GM21367 (cell line): ENCODE results near the gene ZNF81.
"Not testable (repeated sequence)": the region's sequence is repeated elsewhere in the genome, so short reads cannot be mapped to it uniquely, and the experiment has no call there.

Experiments
- ATAC-seq: cut with Tn5 transposase; IDR thresholded peaks from one replicate; pipeline ENCODE4 v1.9.1; 2021; ENCODE audit not compliant: unreplicated experiment

The ZNF81 gene

DNA sequence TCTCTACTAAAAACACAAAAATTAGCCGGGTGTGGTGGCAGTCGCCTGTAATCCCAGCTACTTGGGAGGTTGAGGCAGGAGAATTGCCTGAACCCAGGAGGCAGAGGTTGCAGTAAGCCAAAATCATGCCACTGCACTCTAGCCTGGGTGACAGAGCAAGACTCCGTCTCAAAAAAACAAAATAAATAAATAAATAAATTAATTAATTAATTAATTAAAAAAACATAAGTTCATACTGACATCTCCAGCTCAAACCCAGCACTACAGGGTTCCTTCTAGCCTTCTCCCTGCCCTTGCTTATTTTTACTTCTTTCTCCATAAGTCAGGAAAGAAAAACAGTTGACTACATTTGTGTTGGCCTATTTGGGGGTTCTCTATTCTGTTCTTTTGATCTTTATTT, 95.3 kb downstream of the ZNF81 start:
- ATAC-seq, result not testable (repeated sequence)

DNA sequence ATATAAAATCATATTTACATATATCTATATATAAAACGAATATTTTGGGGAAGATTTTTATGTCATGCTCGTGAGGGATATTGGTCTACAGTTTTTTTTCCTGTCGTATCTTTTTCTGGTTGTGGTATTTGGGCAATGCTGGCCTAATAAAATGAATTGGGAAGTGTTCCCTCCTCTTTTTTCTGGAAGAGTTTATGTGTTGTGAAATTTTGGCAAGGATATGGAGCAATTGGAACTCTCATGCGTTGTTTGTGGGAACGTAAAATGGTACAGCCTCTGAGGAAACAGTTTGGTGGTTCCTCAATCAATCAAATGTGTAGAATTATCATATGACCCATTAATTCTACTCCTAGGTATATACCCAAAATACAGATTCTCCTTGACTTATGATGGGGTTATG, 97.2 kb downstream of the ZNF81 start:
- ATAC-seq, result no peak

DNA sequence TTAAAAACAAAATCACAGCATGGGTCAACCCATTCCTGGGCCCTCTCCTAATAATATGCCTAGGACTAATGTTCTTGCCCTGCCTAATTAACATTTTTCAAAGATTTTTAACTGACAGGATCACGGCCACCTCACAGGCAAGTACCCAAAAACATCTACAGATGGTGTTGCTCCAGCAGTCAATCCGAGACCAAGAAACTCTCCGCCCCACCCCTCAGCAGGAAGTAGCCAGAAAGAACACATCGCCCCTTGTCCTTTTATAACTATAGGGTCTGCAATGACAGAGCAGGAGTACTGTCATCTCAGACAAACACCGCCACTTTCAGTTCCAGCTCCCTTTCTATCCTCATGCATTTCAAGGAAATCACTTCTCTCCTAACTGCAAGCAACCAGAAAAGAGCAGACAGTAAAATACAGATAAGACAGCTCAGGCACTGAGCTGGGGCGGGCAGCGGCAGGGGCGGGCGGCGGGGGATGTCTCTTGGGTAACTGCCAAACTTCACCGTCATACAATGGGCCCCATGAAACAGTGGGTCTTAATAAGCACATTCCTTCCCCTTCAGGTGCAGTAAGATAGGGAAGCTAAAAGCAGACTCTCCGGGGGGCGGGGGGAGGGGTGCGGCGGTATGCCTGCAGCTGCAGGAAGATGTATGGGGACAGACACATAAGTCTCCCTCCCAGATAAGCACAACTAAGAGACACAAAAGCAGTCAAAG, 99.7 kb downstream of the ZNF81 start:
- no peak for ATAC-seq

DNA sequence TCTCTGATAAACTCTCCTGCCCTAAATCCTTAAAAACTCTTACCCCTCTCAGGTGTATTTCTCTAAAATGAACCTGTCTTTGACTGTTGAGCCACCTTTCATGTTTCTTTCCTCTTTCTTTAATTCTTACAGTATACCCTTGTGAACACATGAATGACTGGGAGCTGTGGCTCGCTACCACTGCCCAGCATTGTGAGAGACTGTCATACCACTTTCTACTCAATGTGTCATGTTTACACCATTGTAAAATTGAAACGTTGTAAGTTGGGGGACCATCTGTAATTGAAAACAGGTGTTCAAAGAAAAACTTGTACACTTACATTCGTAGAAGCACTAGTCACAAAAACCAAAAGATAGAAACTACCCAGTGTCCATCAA, 100.2 kb downstream of the ZNF81 start:
- no peak for ATAC-seq

DNA sequence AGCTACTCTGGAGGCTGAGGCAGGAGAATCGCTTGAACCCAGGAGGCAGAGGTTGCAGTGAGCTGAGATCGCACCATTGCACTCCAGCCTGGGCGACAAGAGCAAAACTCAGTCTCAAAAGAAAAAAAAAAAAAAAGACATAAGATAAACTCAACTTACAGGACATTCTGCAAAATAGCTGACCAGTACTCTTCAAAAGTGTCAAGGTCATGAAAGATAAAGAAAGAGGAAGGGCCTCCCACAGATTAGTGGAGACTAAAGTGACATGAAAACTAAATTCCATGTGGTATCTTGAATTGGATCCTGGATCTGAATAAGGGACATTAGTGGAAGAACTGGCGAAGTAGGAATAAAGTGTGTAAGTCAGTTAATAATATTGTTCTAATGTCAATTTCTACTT, 103.7 kb downstream of the ZNF81 start:
- no peak for ATAC-seq

DNA sequence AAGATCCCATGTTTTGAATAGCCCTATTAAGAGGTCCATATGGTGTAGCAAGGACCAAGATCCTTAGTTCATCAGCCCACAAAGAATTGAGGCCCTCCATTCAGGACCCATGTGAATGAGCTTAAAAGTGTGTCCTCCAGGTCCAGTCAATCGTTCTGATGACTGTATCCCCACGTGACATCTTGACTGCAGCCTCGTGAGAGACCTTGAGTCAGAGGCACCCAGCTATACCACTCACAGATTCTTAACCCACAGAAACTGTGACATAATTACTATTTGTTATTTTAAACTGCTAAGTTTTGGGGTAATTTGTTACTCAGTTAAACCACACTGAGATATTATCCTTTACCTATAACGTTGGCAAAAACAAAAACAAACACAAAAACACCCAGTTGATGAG, 104.7 kb downstream of the ZNF81 start:
- no peak for ATAC-seq

DNA sequence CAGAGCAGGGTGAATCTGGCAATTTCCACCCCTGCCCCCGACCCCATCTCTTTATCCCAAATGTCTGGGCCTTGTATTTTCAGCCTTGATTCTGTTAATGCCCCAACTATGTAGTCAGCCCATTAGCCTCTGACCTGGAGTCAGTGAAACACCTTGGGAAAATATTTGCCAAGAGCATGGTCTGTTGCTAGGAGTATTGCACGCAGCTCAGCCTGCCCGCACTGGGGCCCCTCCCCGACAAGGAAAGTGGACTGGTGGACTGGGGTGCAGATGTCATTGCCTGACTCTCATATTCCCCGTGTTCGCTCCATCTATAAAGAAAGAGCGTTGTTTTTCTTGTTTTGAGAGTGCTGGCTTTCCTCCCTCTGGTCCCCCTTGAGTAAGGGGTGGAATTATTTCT, 118.6 kb downstream of the ZNF81 start:
- ATAC-seq, result not testable (repeated sequence)

DNA sequence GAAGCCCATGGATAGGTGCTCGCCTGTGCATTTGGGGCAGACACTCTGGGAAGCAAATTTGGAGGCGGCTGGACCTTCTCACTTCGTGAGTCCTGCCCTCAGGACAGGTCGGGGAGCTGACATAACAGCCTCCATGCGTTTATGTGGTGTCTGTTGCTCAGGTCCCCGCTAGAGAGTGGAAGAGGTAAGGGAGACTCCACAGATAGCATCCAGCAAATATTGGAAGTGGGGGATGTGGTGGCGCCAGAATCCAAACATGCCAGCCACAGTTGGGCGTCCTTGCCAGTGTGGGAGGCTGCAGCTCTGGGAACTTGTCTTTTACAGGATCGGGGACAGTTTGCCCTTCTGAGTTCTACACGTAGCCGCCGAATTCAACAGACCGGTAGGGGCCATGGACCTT, 119.3 kb downstream of the ZNF81 start:
- ATAC-seq, result no peak

DNA sequence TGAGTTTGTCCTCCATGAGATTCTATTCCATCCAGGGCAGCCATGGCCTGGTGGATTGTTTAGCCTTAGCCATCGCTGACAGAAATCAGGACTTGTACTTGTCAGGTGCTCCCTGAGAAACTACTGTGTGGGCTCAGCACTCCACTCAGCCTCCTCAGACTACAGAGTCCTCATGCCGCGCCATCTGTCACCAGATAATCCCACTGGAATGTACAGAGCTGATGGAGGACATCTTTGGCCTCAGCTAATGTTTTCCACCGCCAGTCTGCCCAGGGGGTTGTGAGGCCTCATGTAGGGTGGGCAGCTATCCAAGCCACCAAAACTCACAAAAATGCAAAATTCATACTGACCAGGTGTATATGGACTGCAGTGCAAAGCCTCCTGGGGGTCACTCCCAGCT, 121.5 kb downstream of the ZNF81 start:
- ATAC-seq, result not testable (repeated sequence)

DNA sequence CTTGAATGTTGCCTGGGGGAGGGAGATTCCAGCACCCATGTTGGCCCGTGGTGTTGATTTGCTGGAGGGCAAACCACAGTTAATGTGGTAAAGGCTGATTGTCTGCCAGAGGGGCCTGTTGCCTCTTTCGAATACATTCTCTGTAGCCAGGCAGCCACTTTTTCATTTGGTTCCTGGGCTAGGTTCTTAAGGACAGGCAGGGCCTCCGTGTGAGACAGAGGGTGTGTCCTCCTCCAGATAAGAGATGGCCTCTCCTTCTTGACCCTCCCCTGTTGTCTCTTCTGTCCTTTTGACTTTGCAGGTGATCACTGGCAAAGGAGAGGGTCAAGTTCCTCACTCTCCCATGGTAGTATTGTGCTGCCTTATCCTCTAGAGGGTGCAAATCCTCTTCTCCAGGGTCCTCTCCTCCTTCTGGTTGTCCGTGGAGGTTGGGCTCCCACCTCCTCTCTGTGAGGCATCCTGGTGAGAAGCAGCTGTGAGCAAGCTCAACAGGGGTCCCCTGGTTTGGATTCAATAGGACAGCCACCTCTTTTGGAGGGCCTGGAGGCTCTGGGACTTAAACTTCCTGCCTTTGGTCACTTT, 122.2 kb downstream of the ZNF81 start:
- no peak for ATAC-seq

DNA sequence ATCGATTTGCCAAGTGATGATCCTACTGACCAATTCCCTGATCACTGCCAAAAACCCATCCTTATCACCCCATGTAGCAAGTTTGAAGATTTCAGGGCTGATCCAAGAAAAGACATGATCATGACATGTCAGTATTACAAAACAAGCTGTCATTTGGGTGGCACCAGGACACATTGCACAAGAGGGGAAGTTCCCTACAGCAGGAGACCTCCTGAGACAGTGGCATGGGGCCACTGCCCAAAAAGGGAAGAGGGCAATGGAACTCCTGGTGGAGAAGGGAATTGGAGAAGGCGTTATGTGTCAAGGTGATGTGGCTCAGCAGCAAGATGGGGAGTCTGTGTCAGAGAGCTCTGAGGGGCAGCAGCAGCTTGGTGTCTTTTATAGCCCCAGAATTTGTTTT, 123.7 kb downstream of the ZNF81 start:
- ATAC-seq, result no peak

DNA sequence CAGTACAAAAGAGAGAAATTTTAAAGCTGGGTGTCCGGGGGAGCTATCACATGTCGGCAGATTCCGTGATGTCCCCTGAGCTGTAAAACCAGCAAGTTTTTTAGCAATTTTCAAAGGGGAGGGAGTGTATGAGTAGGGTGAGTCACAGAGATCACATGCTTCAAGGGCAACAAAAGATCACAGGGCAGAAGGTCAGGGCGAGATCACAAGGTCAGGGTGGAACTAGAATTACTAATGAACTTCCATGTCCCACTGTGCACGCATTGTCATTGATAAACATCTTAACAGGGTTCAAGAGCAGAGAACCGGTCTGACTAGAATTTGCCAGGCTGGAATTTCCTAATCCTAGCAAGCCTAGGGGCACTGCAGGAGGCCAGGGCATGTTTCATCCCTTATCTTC, 125.1 kb downstream of the ZNF81 start:
- not testable (repeated sequence) for ATAC-seq

DNA sequence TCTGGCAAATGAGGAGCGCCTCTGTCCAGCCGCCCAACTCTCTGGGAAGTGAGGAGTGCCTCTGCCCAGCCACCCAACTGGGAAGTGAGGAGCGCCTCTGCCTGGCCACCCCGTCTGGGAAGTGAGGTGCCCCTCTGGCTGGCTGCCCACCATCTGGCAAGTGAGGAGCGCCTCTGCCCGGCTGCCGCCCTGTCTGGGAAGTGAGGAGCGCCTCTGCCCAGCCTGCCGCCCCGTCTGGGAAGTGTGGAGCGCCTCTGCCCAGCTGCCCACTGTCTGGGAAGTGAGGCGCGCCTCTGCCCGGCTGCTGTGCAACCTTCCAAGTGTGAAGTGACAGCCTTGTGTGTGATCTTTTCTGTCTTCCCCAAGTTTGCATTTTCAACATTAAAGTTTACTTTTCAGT, 128.8 kb downstream of the ZNF81 start:
- ATAC-seq, result not testable (repeated sequence)
